NOMO-1 (cell line): Measurements from ENCODE around the gene LCMT2.

Experiments
- DNase-seq, 2 experiments: peaks; one replicate each; lab custom pipeline; 2025; ENCODE audit not compliant: unreplicated experiment in 2 of 2; lab: John Stamatoyannopoulos, UW

LCMT2 gene

GRCh38 chr15:43276563-43277200, 53.7 kb downstream of the LCMT2 start:
- DNase-seq, result no peak

- DNase-seq, result no peak
These were observed 54.4 kb downstream of the LCMT2 start for GRCh38 chr15:43275740-43276562.

DNA sequence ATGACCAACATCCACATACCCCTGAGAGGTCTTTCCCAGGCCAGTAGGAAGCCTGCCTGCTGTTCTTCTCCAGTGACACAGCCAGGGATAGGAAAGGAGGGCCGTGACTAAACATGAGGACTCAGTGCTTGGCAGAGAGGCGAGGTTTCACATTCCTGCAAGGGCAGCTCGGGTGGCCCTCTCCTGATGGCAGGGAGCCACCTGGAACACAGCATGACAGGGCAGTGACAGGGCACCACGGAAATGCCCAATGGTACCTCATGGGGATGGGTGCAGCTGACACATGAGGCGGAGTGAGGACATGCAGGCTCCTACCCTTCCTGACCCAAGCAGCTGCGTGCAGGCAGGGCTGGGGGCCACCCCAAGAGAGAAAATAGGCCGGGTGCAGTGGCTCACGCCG, 56.2 kb downstream of the LCMT2 start:
- no peak for DNase-seq
